Cardiac fibroblast (primary cell): ENCODE measurements around the gene CSPG4.
"Not testable (repeated sequence)": the region's sequence is repeated elsewhere in the genome, so short reads cannot be mapped to it uniquely, and the experiment has no call there.

Experiments used
- DNase-seq, 2 donors: peaks; one replicate each; pipeline versions ENCODE4 v3.0.0 to v3.0.0-alpha.2; 2010; ENCODE audit warnings: low read depth in 2 of 2
- H3K4me3 ChIP-seq, 2 donors: replicated peaks in 1 of 2; 1 replicate in 1 of 2; 2 replicates in 1 of 2; pipeline ENCODE4 v1.5.1; 2011; ENCODE audit warnings: low read depth in 2 of 2, low read length in 2 of 2, mild to moderate bottlenecking in 2 of 2, moderate library complexity in 1 of 2
- TF ChIP-seq, protein P1 (sequence below): IDR thresholded peaks from one replicate; pipeline ENCODE4 v1.5.1; 2011; ENCODE audit warnings: low read depth, mild to moderate bottlenecking, low read length, inconsistent platforms

Gene CSPG4

DNA sequence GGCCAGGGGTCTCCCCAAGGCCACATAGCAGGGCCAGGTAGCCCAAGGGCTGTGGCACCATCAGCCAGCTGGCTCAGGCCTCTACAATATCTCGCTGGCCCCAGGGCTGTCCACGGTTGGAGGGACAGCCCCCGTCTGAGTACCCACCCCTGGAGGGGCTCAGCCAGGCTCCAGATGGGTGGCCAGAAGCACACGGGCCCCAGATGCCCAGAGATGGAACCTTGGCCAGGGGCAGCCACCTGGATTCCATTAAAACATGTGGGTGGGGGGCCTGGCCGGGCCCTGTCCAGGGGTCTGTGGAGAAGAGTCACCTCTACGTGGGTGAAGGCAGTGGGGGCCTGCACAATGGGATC is 8.4 kb downstream of the CSPG4 start:
- no peak overlapping the region for H3K4me3 ChIP-seq
- TF ChIP-seq, protein P1, sequence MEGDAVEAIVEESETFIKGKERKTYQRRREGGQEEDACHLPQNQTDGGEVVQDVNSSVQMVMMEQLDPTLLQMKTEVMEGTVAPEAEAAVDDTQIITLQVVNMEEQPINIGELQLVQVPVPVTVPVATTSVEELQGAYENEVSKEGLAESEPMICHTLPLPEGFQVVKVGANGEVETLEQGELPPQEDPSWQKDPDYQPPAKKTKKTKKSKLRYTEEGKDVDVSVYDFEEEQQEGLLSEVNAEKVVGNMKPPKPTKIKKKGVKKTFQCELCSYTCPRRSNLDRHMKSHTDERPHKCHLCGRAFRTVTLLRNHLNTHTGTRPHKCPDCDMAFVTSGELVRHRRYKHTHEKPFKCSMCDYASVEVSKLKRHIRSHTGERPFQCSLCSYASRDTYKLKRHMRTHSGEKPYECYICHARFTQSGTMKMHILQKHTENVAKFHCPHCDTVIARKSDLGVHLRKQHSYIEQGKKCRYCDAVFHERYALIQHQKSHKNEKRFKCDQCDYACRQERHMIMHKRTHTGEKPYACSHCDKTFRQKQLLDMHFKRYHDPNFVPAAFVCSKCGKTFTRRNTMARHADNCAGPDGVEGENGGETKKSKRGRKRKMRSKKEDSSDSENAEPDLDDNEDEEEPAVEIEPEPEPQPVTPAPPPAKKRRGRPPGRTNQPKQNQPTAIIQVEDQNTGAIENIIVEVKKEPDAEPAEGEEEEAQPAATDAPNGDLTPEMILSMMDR = no peak

GRCh38 chr15:75703440-75704262 is 9.0 kb downstream of the CSPG4 start:
- not testable (repeated sequence) for H3K4me3 ChIP-seq, DNase-seq

More for the DNA sequence above, 8.4 kb downstream of the CSPG4 start:
- no peak for DNase-seq

GRCh38 chr15:75702436-75702835 is 10.2 kb downstream of the CSPG4 start:
- no peak overlapping the region for H3K4me3 ChIP-seq
- TF ChIP-seq, protein P1 = no peak
- no peak for DNase-seq

DNA sequence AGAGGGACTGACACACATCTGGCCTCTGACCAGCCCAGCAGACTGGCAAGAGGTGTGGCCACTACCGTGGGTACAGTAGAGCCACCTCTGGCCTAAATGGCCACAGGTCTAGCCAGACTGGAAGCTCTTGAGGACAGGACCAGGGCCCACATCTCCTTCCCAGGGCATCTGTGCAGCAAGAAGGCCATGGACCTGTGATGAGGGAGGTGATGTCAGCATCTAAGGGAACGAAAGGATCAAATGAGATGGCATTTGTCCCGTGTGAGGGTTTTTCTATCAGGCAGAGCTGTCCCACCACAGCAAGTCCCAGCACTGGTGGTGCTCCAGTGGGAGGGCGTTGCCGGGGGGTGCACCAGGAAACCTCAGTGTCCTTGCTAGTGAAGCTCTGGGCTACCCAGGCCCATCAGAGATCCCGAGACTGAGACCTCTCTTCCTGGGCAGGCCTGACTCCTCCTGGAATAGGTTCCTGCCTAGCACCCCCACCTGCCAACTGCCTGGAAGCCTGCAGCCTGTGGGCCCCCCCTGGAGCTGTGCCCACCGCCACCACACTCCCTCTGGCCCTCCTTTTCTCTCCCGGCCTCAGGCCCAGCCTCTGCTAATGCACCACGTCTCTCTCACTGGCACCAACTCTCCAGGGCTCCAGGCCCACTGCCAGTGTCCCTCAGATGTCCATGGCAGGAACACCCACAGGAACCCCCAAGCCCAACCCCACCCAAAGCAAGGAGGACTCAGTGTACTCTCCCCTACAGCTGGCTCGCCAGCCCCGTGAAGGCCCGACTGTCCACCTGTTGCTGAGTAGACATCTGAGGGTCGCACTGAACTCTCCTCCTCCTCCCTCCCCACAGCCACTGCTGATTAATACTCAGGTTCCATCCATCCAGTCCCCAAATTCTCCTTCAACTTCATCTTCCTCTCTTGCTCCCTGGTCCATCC is 11.3 kb downstream of the CSPG4 start:
- H3K4me3 ChIP-seq = not testable (repeated sequence)

DNA sequence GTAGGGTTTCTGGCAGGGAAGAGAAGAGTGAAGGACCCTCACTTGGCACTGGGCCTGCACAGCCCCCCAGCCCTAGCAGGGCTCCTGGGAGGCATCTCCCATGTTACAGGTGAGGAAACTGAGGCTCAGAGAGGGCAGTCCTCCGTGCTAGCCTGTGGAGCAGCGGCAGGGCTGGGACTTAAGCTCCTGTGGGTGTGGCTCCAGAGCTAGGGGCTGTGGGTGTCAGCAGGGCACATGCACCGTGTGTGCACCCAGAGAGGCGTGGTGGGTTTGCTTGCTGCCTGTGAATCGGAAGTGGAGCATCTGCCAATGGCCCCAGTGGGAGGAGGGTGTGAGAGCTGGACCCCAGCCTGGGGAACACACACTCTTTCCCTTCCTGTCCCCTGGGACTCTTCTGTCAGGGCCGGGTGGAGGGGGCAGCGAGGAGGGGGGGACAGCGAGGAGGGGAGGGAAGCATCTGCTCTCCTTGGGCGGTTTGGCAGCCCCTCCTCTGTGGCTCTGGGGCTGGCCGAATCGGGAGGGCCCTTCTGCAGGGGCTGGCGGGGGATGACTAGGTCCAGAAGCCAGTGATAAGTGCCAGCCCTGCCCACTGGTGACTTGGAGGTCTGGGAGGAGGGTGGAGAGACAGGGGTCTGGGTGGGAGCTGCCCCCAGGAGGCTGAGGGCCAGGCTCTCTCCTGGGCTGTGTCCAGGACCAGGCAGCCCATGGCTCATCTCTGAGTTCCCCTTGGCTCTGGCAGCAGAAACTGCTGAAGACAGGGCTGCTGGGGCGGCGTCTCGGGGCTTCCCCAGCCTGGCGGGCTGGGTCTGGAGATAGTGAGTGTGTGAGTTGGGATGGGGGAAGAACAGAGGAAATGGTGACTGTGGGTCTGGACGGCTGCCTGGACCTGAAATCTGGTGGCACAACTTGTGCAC is 12.4 kb downstream of the CSPG4 start:
- not testable (repeated sequence) for H3K4me3 ChIP-seq
- peak; percentile 63 to 86 for DNase-seq

More for the DNA sequence above, 11.3 kb downstream of the CSPG4 start:
- DNase-seq = not testable (repeated sequence)

DNA sequence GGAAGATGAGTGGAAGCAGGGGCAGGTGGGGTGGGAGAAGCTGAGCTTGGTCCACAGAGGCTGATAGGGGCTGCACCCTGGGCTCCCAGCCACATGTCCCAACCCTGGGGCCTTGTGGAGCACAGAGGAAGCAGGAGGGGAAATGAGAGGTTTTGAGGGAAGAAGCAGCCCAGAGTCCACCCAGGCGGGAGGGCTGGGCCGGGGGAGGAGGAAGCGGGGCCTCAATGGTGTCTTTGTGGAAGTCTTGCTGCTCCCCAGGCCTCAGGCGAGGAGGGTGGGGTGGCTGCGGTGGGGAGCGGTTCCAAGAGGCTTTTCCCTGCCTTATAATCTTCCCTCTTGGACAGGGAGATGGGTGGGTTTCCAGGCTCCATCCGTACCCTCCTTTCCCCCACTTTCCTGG is 13.1 kb downstream of the CSPG4 start:
- not testable (repeated sequence) for DNase-seq, H3K4me3 ChIP-seq

DNA sequence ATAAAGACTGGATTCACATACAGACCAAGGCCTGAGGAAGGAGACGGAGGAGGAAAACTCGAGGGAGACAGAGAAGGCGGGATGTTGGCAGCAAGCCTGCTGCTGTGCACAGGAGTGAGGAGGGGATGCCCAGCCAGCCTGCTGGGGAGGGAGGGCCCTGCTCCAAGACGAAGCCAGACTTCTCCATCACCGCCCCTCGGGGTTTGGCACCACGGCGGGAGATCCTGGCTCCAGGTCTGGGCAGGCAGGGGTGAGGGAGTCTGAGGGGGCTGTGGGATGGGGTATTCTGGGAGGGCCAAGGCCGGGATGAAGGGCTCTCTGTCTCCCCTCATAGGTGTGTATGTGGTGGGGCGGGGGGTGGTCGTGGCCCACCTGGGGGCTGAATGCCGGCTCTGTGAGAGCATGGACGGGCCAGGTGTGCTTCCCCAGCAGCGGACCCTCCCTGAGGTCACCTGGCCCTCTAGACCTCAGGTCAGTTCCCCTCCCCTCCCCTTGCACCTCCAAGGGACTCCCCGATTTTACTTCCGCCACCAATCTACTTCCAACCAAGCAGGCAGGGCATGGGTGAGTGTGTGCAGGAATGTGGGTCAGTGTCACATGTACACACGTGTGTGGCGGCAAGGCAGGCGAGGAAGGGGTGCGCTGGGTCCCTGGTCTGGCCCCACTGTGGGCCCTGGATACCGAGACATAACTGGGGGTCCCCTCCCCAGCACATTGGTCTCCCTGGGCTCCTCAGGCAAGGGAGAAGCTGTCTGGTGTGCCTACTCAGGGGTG is 14.5 kb downstream of the CSPG4 start:
- H3K4me3 ChIP-seq, DNase-seq: not testable (repeated sequence)

GRCh38 chr15:75697523-75697922 is 15.1 kb downstream of the CSPG4 start:
- TF ChIP-seq, protein P1 = no peak
- no peak for DNase-seq
- no peak overlapping the region for H3K4me3 ChIP-seq
